Measurements from ENCODE around the gene TAS2R60. TPM values are rescaled to one million over a fixed set of nuclear protein-coding genes. Genes with fewer than 3 reads are reported as not detected.

Gene TAS2R60
- total RNA-seq, 1 experiment from 2014 or later = not detected

DNA sequence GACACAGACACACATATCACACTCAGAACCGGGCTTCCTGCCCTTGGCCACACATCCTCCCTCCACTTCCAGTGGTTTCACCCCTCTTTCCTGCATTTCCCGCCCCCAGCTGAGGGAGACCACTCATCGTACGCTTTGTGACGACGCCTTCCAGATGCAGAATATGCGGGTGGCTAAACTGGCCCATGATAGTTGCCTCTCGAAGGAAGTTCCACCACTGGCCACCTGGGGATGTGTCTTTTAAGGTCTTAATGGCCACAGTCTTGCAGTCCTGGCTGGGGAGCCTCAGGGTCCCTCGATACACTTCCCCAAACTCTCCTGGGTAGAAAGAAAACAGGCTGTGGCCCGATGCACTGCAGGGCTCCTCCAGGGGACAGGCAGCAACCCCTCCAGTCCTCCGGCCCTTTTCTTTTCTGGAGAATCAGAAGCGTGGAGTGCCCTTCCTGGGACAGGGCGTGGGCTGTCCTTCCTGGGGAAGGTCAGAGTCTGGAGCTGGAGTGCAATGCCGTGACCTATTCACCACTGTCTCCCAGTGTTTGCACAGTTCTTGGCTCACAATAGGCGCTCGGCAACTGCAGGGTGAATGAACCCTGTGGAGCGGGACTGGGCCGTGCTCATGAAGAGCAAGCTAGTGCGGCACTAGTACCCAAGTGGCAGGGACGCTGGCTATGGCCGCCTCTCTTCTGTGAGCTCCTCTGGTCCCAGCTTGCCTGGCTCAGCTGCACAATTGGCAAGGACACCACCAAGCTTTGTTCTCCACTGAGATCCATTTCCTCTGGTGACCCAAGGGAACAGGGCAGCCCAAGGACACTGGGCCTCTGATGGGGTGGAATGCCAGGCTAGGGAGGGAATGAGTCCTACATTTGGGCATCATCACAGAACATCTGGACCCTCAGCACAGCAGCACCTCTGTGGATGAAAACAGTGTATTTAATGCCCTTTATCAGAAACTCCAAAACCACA, 47.8 kb upstream of the TAS2R60 start:
- TF ChIP-seq, protein P1, sequence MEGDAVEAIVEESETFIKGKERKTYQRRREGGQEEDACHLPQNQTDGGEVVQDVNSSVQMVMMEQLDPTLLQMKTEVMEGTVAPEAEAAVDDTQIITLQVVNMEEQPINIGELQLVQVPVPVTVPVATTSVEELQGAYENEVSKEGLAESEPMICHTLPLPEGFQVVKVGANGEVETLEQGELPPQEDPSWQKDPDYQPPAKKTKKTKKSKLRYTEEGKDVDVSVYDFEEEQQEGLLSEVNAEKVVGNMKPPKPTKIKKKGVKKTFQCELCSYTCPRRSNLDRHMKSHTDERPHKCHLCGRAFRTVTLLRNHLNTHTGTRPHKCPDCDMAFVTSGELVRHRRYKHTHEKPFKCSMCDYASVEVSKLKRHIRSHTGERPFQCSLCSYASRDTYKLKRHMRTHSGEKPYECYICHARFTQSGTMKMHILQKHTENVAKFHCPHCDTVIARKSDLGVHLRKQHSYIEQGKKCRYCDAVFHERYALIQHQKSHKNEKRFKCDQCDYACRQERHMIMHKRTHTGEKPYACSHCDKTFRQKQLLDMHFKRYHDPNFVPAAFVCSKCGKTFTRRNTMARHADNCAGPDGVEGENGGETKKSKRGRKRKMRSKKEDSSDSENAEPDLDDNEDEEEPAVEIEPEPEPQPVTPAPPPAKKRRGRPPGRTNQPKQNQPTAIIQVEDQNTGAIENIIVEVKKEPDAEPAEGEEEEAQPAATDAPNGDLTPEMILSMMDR (conservative IDR thresholded peaks at IDR 0.05; ENCODE audit: low read depth, low read length) = no peak
- TF ChIP-seq EZH2 (IDR thresholded peaks at IDR 0.05; ENCODE audit: borderline replicate concordance, low read depth, low read length, poor library complexity, severe bottlenecking) = no peak
- intact Hi-C loops (cut with micrococcal nuclease; ENCODE audit: unreplicated experiment) = no loop called here
- no peaks in the 10 kb centered on the region for H3K9me3 ChIP-seq (ENCODE audit: low read depth, low read length, poor library complexity, severe bottlenecking)
- BruUV-seq (replicated peaks) = no TSS peak
- no peaks in the 10 kb centered on the region for H3K27me3 ChIP-seq (replicated peaks; ENCODE audit: insufficient read depth, low read depth, low read length, poor library complexity)
- H3K4me1 ChIP-seq (ENCODE audit: insufficient read depth, low read length, poor library complexity, severe bottlenecking) = no peaks in the 10 kb centered on the region
- no peak overlapping the region for H3K4me3 ChIP-seq (ENCODE audit: low read depth, low read length, poor library complexity, severe bottlenecking)
- no peak overlapping the region for H3K27ac ChIP-seq (ENCODE audit: low read depth, low read length, poor library complexity, severe bottlenecking)
- DNase-seq (ENCODE audit: low spot score) = no peak
- peaks cover 3% of the 10 kb centered on the region for H3K36me3 ChIP-seq (ENCODE audit: insufficient read depth, low read length, poor library complexity, severe bottlenecking)
- POLR2A ChIA-PET (ENCODE audit: low non-redundant PET) = no interaction called here
- CTCF ChIA-PET = interaction anchor here (0.6 kb wide), 2 partner anchors 14 to 22 kb away, joined by 3 to 4 read pairs; no protein-coding TSS in a partner anchor

DNA sequence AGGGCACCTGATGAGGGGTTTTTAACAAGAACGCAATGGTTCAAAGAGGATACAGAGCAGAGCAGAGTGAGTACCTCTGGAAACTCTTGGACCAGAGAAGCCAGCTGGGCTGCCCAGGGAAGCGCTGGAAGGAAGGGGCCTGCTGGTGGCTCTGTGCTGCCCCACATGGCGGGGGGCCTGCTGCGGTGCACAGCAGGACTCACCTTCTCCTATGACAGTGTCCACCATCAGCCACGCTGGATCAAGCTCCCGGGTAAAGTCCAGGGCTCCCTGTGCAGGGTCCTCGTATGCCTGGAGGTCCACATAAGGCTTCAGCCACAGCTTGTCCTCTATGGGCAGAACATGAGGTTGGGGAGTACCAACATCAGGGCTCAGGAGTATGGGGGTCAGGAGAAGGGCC, 47.1 kb upstream of the TAS2R60 start:
- no peaks in the 10 kb centered on the region for H3K9me3 ChIP-seq (ENCODE audit: low read depth, low read length, poor library complexity, severe bottlenecking)
- intact Hi-C loops (cut with micrococcal nuclease; ENCODE audit: unreplicated experiment) = no loop called here
- no TSS peak for BruUV-seq (replicated peaks)
- no peak overlapping the region for H3K27ac ChIP-seq (ENCODE audit: low read depth, low read length, poor library complexity, severe bottlenecking)
- no peak for DNase-seq (ENCODE audit: low spot score)
- POLR2A ChIA-PET (ENCODE audit: low non-redundant PET) = no interaction called here
- H3K4me3 ChIP-seq (ENCODE audit: low read depth, low read length, poor library complexity, severe bottlenecking) = no peak overlapping the region
- CTCF ChIA-PET = no interaction called here
- peaks cover 2% of the 10 kb centered on the region for H3K36me3 ChIP-seq (ENCODE audit: insufficient read depth, low read length, poor library complexity, severe bottlenecking)
- no peaks in the 10 kb centered on the region for H3K27me3 ChIP-seq (replicated peaks; ENCODE audit: insufficient read depth, low read depth, low read length, poor library complexity)
- no peaks in the 10 kb centered on the region for H3K4me1 ChIP-seq (ENCODE audit: insufficient read depth, low read length, poor library complexity, severe bottlenecking)
- TF ChIP-seq EZH2 (IDR thresholded peaks at IDR 0.05; ENCODE audit: borderline replicate concordance, low read depth, low read length, poor library complexity, severe bottlenecking) = no peak
- TF ChIP-seq, protein P1 (conservative IDR thresholded peaks at IDR 0.05; ENCODE audit: low read depth, low read length) = no peak

DNA sequence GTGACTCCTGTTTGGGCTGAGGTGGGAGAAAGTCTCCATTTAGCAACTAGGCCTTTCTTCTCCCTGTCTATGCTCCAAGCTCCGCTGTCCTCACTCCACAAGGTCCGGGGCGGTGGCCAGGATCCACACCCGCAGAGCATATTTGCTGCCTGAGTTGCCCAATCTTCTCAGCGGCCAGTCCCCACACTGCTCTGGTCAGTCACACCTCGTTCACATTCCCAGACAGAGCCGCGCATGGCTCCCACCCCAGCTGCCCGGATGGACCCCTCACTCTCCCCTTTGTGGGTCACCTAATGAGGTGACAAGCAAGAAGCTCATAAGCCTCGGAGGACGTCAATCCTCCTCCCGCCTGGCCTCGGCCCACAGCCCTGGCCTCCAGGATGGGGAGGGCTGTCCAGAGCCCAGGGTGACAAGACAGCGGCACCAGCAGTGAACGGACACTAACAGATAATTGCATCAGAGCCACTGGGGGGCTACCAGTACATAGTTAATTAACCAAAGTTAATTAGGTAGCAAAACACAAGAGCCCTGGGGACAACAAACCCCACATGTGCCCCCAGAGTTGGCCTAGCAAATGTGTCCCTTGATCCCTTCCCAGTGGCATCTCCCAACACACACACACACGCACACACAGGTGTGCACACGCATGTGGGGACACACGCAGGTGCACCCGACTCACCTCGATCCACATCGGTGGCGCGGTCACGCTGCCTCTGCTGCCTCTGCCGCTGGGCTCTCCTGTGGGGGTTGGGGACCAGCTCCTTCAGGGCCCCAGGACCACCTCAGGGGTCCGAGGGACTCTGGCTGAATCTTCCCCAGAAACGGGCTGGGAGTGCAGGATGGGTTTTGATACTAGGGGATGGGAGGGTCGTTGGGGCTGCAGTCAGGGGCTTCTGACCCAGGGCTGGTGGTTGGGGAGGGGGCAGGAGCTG, 46.4 kb upstream of the TAS2R60 start:
- H3K9me3 ChIP-seq (ENCODE audit: low read depth, low read length, poor library complexity, severe bottlenecking) = no peaks in the 10 kb centered on the region
- ChIA-PET CTCF (interaction anchor here (0.7 kb wide), 1 partner anchor 157 kb away, joined by 12 read pairs; no protein-coding TSS in a partner anchor), POLR2A (ENCODE audit: low non-redundant PET) (no interaction called here)
- TF ChIP-seq, protein P1 (conservative IDR thresholded peaks at IDR 0.05; ENCODE audit: low read depth, low read length) = no peak
- no peak for TF ChIP-seq EZH2 (IDR thresholded peaks at IDR 0.05; ENCODE audit: borderline replicate concordance, low read depth, low read length, poor library complexity, severe bottlenecking)
- no peak for DNase-seq (ENCODE audit: low spot score)
- H3K36me3 ChIP-seq (ENCODE audit: insufficient read depth, low read length, poor library complexity, severe bottlenecking) = no peaks in the 10 kb centered on the region
- BruUV-seq (replicated peaks) = no TSS peak
- intact Hi-C loops (cut with micrococcal nuclease; ENCODE audit: unreplicated experiment) = no loop called here
- no peaks in the 10 kb centered on the region for H3K27me3 ChIP-seq (replicated peaks; ENCODE audit: insufficient read depth, low read depth, low read length, poor library complexity)
- no peak overlapping the region for H3K4me3 ChIP-seq (ENCODE audit: low read depth, low read length, poor library complexity, severe bottlenecking)
- H3K4me1 ChIP-seq (ENCODE audit: insufficient read depth, low read length, poor library complexity, severe bottlenecking) = no peaks in the 10 kb centered on the region
- no peak overlapping the region for H3K27ac ChIP-seq (ENCODE audit: low read depth, low read length, poor library complexity, severe bottlenecking)

All from A673 (cell line).